HepG2 (cell line): Measurements from ENCODE around the gene TKTL1. TPM values are rescaled to one million over a fixed set of nuclear protein-coding genes. Genes with fewer than 3 reads are reported as not detected.

Experiments
- HMG20B ChIP-seq: conservative IDR thresholded peaks from 2 replicates; pipeline ENCODE4 v1.6.1; 2016; ENCODE audit warnings: missing genetic modification reagents, missing compliant biosample characterization
- KIAA2018 ChIP-seq: sonication (generic); formaldehyde crosslinking; IDR thresholded peaks from 2 replicates; pipeline ENCODE4 v1.5.0; 2020; ENCODE audit warnings: mild to moderate bottlenecking, missing genetic modification reagents, borderline replicate concordance
- KLF15 ChIP-seq: sonication (generic); formaldehyde crosslinking; IDR thresholded peaks from 2 replicates; pipeline ENCODE4 v1.8.1; 2023; ENCODE audit warnings: borderline replicate concordance, mild to moderate bottlenecking, inconsistent platforms, missing genetic modification reagents, mixed read lengths
- PRMT3 ChIP-seq: sonication (generic); formaldehyde crosslinking; IDR thresholded peaks from 2 replicates; pipeline ENCODE4 v1.8.1; 2022; ENCODE audit warnings: low read depth, mild to moderate bottlenecking, moderate library complexity, missing genetic modification reagents, borderline replicate concordance
- RBM39 ChIP-seq: fragments of 200-400 bp; formaldehyde crosslinking; IDR thresholded peaks from one replicate; pipeline ENCODE4 v1.6.1; 2018; ENCODE audit warnings: antibody characterized with exemption, mild to moderate bottlenecking, low read depth, low read length; ENCODE audit not compliant: poor library complexity, severe bottlenecking
- SIN3A ChIP-seq: IDR thresholded peaks from 2 replicates; pipeline ENCODE4 v1.6.1; 2011; ENCODE audit warnings: low read depth, mild to moderate bottlenecking, control low read depth, low read length, borderline replicate concordance
- SP1 ChIP-seq, 2 experiments: fragments of 450-650 bp in 1 of 2; sonication (generic) in 1 of 2; formaldehyde crosslinking in 1 of 2; IDR thresholded peaks; 2 replicates each; pipeline versions ENCODE4 v1.4.0 to v1.6.1; 2016 to 2020; ENCODE audit warnings: missing genetic modification reagents in 1 of 2
- SRSF9 ChIP-seq: fragments of 200-400 bp; formaldehyde crosslinking; IDR thresholded peaks from 2 replicates; pipeline ENCODE4 v1.6.1; 2018; ENCODE audit warnings: borderline replicate concordance, mild to moderate bottlenecking, low read depth, low read length; ENCODE audit not compliant: insufficient read depth, poor library complexity, severe bottlenecking
- ZNF12 ChIP-seq: sonication (generic); formaldehyde crosslinking; IDR thresholded peaks from 2 replicates; pipeline ENCODE4 v1.5.0; 2020; ENCODE audit warnings: missing genetic modification reagents
- ZNF124 ChIP-seq: sonication (generic); formaldehyde crosslinking; IDR thresholded peaks from 2 replicates; pipeline ENCODE4 v1.4.0; 2020; ENCODE audit warnings: missing genetic modification reagents
- ZNF460 ChIP-seq: sonication (generic); formaldehyde crosslinking; IDR thresholded peaks from 2 replicates; pipeline ENCODE4 v1.5.1; 2020; ENCODE audit warnings: missing genetic modification reagents, mild to moderate bottlenecking, borderline replicate concordance
- ZSCAN20 ChIP-seq: sonication (generic); formaldehyde crosslinking; IDR thresholded peaks from 2 replicates; pipeline ENCODE4 v1.4.0; 2020; ENCODE audit warnings: missing genetic modification reagents, mild to moderate bottlenecking, borderline replicate concordance
- polyA plus RNA-seq, 8 experiments: library from polyadenylated mRNA; depleted of rRNA in 3 of 8; stranded (reverse) in 7 of 8; unstranded in 1 of 8; fragments of >200 nt; fragmentation: Illumina TruSeq in 4 of 8; extraction: Trizol in 4 of 8; gene quantifications; 2 replicates each; pipeline versions ENCODE4 v1.2.1 to v1.2.3, GENCODE V29; 2011 to 2016; ENCODE audit warnings: low read depth in 4 of 8, missing spikeins in 1 of 8, mixed read lengths in 1 of 8; ENCODE audit not compliant: insufficient read depth in 1 of 8
- total RNA-seq, 5 experiments: library from RNA; depleted of rRNA; stranded (reverse); fragments of >200 nt; fragmentation: Illumina TruSeq; extraction: Trizol; gene quantifications; 2 replicates each; pipeline ENCODE4 v1.2.3, GENCODE V29; 2016; ENCODE audit warnings: low read depth in 1 of 5
- TF ChIP-seq, protein P1 (sequence below): sonication (generic); formaldehyde crosslinking; IDR thresholded peaks from 2 replicates; pipeline ENCODE4 v1.4.0; 2020; ENCODE audit warnings: mild to moderate bottlenecking, missing genetic modification reagents
- TF ChIP-seq, protein P2 (sequence below): sonication (generic); formaldehyde crosslinking; IDR thresholded peaks from 2 replicates; pipeline ENCODE4 v1.9.0; 2021; ENCODE audit warnings: missing genetic modification reagents, borderline replicate concordance
- TF ChIP-seq, protein P3 (sequence below): sonication (generic); formaldehyde crosslinking; IDR thresholded peaks from 2 replicates; pipeline ENCODE4 v1.5.0; 2020; ENCODE audit warnings: mild to moderate bottlenecking, missing genetic modification reagents

Gene TKTL1
- total and polyA plus RNA-seq, 2 of the 13 experiments (the other 11 are each of a cell fraction or from before 2014, with no cell fraction given) = not detected

GRCh38 chrX:154378799-154379568 is 83.4 kb downstream of the TKTL1 start, which contains the start of gene EMD (continued):
- TF ChIP-seq KIAA2018 (CRISPR knock-in tag) (no peak), ZNF12 (no peak), SRSF9 (no peak), SIN3A (0 out of 2 replicates have a peak, but pooled peaks have one; percentile 47), ZSCAN20 (CRISPR knock-in tag) (no peak), KLF15 (CRISPR knock-in tag) (no peak), ZNF460 (CRISPR knock-in tag) (no peak), RBM39 (no peak), ZNF124 (no peak), HMG20B (CRISPR knock-in tag) (no peak), SP1 (IDR thresholded peaks at IDR 0.05) (peak; percentile 74; the same call in 1 of the 2 replicates), SP1 (CRISPR knock-in tag; IDR thresholded peaks at IDR 0.05) (peak; percentile 59), PRMT3 (CRISPR knock-in tag) (0 out of 2 replicates have a peak, but pooled peaks have one; percentile 39)
- TF ChIP-seq, protein P1, sequence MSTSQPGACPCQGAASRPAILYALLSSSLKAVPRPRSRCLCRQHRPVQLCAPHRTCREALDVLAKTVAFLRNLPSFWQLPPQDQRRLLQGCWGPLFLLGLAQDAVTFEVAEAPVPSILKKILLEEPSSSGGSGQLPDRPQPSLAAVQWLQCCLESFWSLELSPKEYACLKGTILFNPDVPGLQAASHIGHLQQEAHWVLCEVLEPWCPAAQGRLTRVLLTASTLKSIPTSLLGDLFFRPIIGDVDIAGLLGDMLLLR = no peak
- TF ChIP-seq, protein P2, sequence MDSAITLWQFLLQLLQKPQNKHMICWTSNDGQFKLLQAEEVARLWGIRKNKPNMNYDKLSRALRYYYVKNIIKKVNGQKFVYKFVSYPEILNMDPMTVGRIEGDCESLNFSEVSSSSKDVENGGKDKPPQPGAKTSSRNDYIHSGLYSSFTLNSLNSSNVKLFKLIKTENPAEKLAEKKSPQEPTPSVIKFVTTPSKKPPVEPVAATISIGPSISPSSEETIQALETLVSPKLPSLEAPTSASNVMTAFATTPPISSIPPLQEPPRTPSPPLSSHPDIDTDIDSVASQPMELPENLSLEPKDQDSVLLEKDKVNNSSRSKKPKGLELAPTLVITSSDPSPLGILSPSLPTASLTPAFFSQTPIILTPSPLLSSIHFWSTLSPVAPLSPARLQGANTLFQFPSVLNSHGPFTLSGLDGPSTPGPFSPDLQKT (CRISPR knock-in tag) = no peak
- TF ChIP-seq, protein P3, sequence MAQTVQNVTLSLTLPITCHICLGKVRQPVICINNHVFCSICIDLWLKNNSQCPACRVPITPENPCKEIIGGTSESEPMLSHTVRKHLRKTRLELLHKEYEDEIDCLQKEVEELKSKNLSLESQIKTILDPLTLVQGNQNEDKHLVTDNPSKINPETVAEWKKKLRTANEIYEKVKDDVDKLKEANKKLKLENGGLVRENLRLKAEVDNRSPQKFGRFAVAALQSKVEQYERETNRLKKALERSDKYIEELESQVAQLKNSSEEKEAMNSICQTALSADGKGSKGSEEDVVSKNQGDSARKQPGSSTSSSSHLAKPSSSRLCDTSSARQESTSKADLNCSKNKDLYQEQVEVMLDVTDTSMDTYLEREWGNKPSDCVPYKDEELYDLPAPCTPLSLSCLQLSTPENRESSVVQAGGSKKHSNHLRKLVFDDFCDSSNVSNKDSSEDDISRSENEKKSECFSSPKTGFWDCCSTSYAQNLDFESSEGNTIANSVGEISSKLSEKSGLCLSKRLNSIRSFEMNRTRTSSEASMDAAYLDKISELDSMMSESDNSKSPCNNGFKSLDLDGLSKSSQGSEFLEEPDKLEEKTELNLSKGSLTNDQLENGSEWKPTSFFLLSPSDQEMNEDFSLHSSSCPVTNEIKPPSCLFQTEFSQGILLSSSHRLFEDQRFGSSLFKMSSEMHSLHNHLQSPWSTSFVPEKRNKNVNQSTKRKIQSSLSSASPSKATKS (CRISPR knock-in tag) = no peak
